ENCODE measurements around the gene ATP6V1C2. TPM values are rescaled to one million over a fixed set of nuclear protein-coding genes. Genes with fewer than 3 reads are reported as not detected.

ATP6V1C2 gene
- total and polyA plus RNA-seq, 2 experiments from 2014 or later = 0.14 to 2.1 TPM

DNA sequence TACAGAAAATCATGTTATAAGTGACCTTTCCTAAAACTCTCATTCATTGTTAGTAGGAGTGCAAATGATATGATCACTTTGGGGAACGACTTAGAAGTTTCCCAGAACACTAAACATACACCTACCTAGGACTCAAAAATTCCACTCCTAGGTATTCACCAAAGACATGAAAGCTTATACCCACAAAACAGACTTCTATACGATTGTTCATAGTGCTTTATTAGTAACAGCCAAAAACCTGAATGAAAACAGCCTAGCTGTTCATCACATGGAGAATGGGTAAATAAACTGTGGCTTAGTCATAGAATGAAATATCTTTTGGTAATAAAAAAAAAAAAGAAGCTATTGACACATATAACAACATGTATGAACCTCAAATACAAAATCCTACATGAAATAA, 40.5 kb upstream of the ATP6V1C2 start:
- no peak for TF ChIP-seq JUNB (IDR thresholded peaks at IDR 0.05; ENCODE audit: unreplicated experiment)
- TF ChIP-seq, protein P1, sequence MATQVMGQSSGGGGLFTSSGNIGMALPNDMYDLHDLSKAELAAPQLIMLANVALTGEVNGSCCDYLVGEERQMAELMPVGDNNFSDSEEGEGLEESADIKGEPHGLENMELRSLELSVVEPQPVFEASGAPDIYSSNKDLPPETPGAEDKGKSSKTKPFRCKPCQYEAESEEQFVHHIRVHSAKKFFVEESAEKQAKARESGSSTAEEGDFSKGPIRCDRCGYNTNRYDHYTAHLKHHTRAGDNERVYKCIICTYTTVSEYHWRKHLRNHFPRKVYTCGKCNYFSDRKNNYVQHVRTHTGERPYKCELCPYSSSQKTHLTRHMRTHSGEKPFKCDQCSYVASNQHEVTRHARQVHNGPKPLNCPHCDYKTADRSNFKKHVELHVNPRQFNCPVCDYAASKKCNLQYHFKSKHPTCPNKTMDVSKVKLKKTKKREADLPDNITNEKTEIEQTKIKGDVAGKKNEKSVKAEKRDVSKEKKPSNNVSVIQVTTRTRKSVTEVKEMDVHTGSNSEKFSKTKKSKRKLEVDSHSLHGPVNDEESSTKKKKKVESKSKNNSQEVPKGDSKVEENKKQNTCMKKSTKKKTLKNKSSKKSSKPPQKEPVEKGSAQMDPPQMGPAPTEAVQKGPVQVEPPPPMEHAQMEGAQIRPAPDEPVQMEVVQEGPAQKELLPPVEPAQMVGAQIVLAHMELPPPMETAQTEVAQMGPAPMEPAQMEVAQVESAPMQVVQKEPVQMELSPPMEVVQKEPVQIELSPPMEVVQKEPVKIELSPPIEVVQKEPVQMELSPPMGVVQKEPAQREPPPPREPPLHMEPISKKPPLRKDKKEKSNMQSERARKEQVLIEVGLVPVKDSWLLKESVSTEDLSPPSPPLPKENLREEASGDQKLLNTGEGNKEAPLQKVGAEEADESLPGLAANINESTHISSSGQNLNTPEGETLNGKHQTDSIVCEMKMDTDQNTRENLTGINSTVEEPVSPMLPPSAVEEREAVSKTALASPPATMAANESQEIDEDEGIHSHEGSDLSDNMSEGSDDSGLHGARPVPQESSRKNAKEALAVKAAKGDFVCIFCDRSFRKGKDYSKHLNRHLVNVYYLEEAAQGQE (IDR thresholded peaks at IDR 0.05; ENCODE audit: unreplicated experiment) = no peak
- no peak for TF ChIP-seq EZH2 (IDR thresholded peaks at IDR 0.05; ENCODE audit: low read depth, unreplicated experiment)
- no peak for TF ChIP-seq CREB1 (CRISPR knock-in tag; IDR thresholded peaks at IDR 0.05; ENCODE audit: low read depth)
- TF ChIP-seq, protein P2, sequence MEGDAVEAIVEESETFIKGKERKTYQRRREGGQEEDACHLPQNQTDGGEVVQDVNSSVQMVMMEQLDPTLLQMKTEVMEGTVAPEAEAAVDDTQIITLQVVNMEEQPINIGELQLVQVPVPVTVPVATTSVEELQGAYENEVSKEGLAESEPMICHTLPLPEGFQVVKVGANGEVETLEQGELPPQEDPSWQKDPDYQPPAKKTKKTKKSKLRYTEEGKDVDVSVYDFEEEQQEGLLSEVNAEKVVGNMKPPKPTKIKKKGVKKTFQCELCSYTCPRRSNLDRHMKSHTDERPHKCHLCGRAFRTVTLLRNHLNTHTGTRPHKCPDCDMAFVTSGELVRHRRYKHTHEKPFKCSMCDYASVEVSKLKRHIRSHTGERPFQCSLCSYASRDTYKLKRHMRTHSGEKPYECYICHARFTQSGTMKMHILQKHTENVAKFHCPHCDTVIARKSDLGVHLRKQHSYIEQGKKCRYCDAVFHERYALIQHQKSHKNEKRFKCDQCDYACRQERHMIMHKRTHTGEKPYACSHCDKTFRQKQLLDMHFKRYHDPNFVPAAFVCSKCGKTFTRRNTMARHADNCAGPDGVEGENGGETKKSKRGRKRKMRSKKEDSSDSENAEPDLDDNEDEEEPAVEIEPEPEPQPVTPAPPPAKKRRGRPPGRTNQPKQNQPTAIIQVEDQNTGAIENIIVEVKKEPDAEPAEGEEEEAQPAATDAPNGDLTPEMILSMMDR (conservative IDR thresholded peaks at IDR 0.05; ENCODE audit: low read depth in 2 of 2) = no peak
- TF ChIP-seq STAT1 (IDR thresholded peaks at IDR 0.05; ENCODE audit: unreplicated experiment) = no peak
- TF ChIP-seq EZH2phosphoT487 (IDR thresholded peaks at IDR 0.05; ENCODE audit: unreplicated experiment) = no peak
- TF ChIP-seq POLR2AphosphoS5 (IDR thresholded peaks at IDR 0.05; ENCODE audit: low read depth) = no peak
- no peak for TF ChIP-seq ZNF114 (CRISPR knock-in tag; IDR thresholded peaks at IDR 0.05)
- TF ChIP-seq, protein P3, sequence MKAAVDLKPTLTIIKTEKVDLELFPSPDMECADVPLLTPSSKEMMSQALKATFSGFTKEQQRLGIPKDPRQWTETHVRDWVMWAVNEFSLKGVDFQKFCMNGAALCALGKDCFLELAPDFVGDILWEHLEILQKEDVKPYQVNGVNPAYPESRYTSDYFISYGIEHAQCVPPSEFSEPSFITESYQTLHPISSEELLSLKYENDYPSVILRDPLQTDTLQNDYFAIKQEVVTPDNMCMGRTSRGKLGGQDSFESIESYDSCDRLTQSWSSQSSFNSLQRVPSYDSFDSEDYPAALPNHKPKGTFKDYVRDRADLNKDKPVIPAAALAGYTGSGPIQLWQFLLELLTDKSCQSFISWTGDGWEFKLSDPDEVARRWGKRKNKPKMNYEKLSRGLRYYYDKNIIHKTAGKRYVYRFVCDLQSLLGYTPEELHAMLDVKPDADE (IDR thresholded peaks at IDR 0.05) = no peak
- TF ChIP-seq ZNF462 (CRISPR knock-in tag; IDR thresholded peaks at IDR 0.05) = no peak
- TF ChIP-seq ZNF331 (CRISPR knock-in tag; IDR thresholded peaks at IDR 0.05; ENCODE audit: low read depth) = no peak
- no peak for TF ChIP-seq NANOG (IDR thresholded peaks at IDR 0.05; ENCODE audit: borderline replicate concordance)
- H3K79me2 ChIP-seq (replicated peaks; ENCODE audit: insufficient read depth) = peaks cover 57% of the 10 kb centered on the region
- no peak for ATAC-seq

More for the DNA sequence above, 40.5 kb upstream of the ATP6V1C2 start:
- H3K36me3 ChIP-seq (ENCODE audit: insufficient read depth) = peaks cover 17% of the 10 kb centered on the region
- Mint-ChIP-seq H3K4me1 (no peaks in the 10 kb centered on the region), H3K27me3 (ENCODE audit: insufficient read depth, low read depth, poor library complexity) (no peaks in the 10 kb centered on the region), H3K27ac (no peak overlapping the region), H3K36me3 (ENCODE audit: low read depth) (peaks cover 21% of the 10 kb centered on the region), H3K4me3 (no peak overlapping the region), H3K9me3 (no peaks in the 10 kb centered on the region)
- no peak for DNase-seq (ENCODE audit: low spot score)
- peaks cover 19% of the 10 kb centered on the region for H4K20me1 ChIP-seq (replicated peaks; ENCODE audit: insufficient read depth)
- H3K4me2 ChIP-seq = no peak overlapping the region
- H3K27me3 ChIP-seq (ENCODE audit: insufficient read depth) = no peaks in the 10 kb centered on the region
- H3K27ac ChIP-seq (ENCODE audit: low read depth) = no peak overlapping the region
- no peaks in the 10 kb centered on the region for H3K4me1 ChIP-seq (ENCODE audit: insufficient read depth)
- no peaks in the 10 kb centered on the region for H3F3A ChIP-seq (replicated peaks; ENCODE audit: low read depth)
- H3K4me3 ChIP-seq = no peak overlapping the region
- H2AFZ ChIP-seq = no peak overlapping the region
- H3K9me2 ChIP-seq (ENCODE audit: insufficient read depth) = no peaks in the 10 kb centered on the region
